GM23338 (cell line): ENCODE data around the gene SLC9A4. TPM values are rescaled to one million over a fixed set of nuclear protein-coding genes. Genes with fewer than 3 reads are reported as not detected.

Source experiments
- ATAC-seq: fragments of 200-7000 bp; cut with Tn5 transposase; 3 replicates; pipeline ENCODE4 v1.9.1; 2020
- DNase-seq: peaks from one replicate; pipeline ENCODE4 v3.0.0-alpha.2; 2015; ENCODE audit warnings: low spot score
- H2AFZ ChIP-seq: fragments of 200-600 bp; sonication (generic); 2 replicates; pipeline ENCODE4 v1.8.0; 2016; ENCODE audit warnings: antibody characterized with exemption, mild to moderate bottlenecking, moderate library complexity
- H3F3A ChIP-seq: fragments of 200-600 bp; sonication (generic); replicated peaks from 2 replicates; pipeline ENCODE4 v1.8.0; 2017; ENCODE audit warnings: antibody characterized with exemption, mixed run types, low read depth
- H3K27ac ChIP-seq: fragments of 200-600 bp; sonication (generic); 2 replicates; pipeline ENCODE4 v1.6.1; 2016; ENCODE audit warnings: low read depth
- H3K27me3 ChIP-seq: fragments of 200-600 bp; sonication (generic); 2 replicates; pipeline ENCODE4 v1.8.0; 2016; ENCODE audit warnings: mild to moderate bottlenecking, mixed run types, moderate library complexity; ENCODE audit not compliant: insufficient read depth
- H3K36me3 ChIP-seq: fragments of 200-600 bp; sonication (generic); 2 replicates; pipeline ENCODE4 v1.8.0; 2016; ENCODE audit warnings: mild to moderate bottlenecking; ENCODE audit not compliant: insufficient read depth
- H3K4me1 ChIP-seq: fragments of 200-600 bp; sonication (generic); 2 replicates; pipeline ENCODE4 v1.8.0; 2016; ENCODE audit warnings: mild to moderate bottlenecking, moderate library complexity; ENCODE audit not compliant: insufficient read depth
- H3K4me2 ChIP-seq: fragments of 200-600 bp; sonication (generic); 2 replicates; pipeline ENCODE4 v1.7.1; 2017; ENCODE audit warnings: mixed run types
- H3K4me3 ChIP-seq: fragments of 200-600 bp; sonication (generic); 2 replicates; pipeline ENCODE4 v1.6.1; 2016; ENCODE audit warnings: mixed run types
- H3K79me2 ChIP-seq: fragments of 200-600 bp; sonication (generic); replicated peaks from 2 replicates; pipeline ENCODE4 v1.8.0; 2017; ENCODE audit warnings: mild to moderate bottlenecking; ENCODE audit not compliant: insufficient read depth
- H3K9me2 ChIP-seq: fragments of 200-600 bp; sonication (generic); 2 replicates; pipeline ENCODE4 v1.8.0; 2017; ENCODE audit not compliant: insufficient read depth
- H4K20me1 ChIP-seq: fragments of 200-600 bp; sonication (generic); replicated peaks from 2 replicates; pipeline ENCODE4 v1.8.0; 2017; ENCODE audit warnings: mild to moderate bottlenecking; ENCODE audit not compliant: insufficient read depth
- H3K27ac Mint-ChIP-seq: 2 replicates; pipeline ENCODE4 v1.8.0; 2020; ENCODE audit warnings: inconsistent platforms, mild to moderate bottlenecking, moderate library complexity, mixed read lengths
- H3K27me3 Mint-ChIP-seq: 3 replicates; pipeline ENCODE4 v1.8.0; 2022; ENCODE audit warnings: low read depth, mild to moderate bottlenecking, moderate library complexity, mixed read lengths, inconsistent platforms; ENCODE audit not compliant: insufficient read depth, poor library complexity
- H3K36me3 Mint-ChIP-seq: 3 replicates; pipeline ENCODE4 v1.8.0; 2021; ENCODE audit warnings: low read depth, mild to moderate bottlenecking, inconsistent platforms, moderate library complexity, mixed read lengths
- H3K4me1 Mint-ChIP-seq: 3 replicates; pipeline ENCODE4 v1.8.0; 2020; ENCODE audit warnings: mild to moderate bottlenecking, inconsistent platforms, mixed read lengths
- H3K4me3 Mint-ChIP-seq: 3 replicates; pipeline ENCODE4 v1.8.0; 2021; ENCODE audit warnings: moderate library complexity, mild to moderate bottlenecking, inconsistent platforms, mixed read lengths
- H3K9me3 Mint-ChIP-seq: 3 replicates; pipeline ENCODE4 v1.8.0; 2020; ENCODE audit warnings: moderate library complexity, mild to moderate bottlenecking, inconsistent platforms, mixed read lengths
- CREB1 ChIP-seq: fragments of 250-450 bp; sonication (Bioruptor Pico); IDR thresholded peaks from 2 replicates; pipeline ENCODE4 v1.5.0; 2020; ENCODE audit warnings: low read depth, mild to moderate bottlenecking, moderate library complexity
- CTCF ChIP-seq, 2 experiments: fragments of 200-600 bp in 1 of 2; sonication (generic) in 1 of 2; conservative IDR thresholded peaks; 2 replicates each; pipeline versions ENCODE4 v1.5.1 to v1.6.1; 2016 to 2017; ENCODE audit warnings: antibody characterized with exemption in 2 of 2, low read depth in 2 of 2, mild to moderate bottlenecking in 2 of 2, moderate library complexity in 1 of 2
- EZH2 ChIP-seq: fragments of 200-600 bp; sonication (generic); IDR thresholded peaks from one replicate; pipeline ENCODE4 v1.8.0; 2017; ENCODE audit warnings: antibody characterized with exemption, mild to moderate bottlenecking, low read depth; ENCODE audit not compliant: unreplicated experiment
- EZH2phosphoT487 ChIP-seq: fragments of 200-600 bp; sonication (generic); IDR thresholded peaks from one replicate; pipeline ENCODE4 v1.8.1; 2018; ENCODE audit warnings: antibody characterized with exemption; ENCODE audit not compliant: unreplicated experiment
- JUNB ChIP-seq: IDR thresholded peaks from one replicate; pipeline ENCODE4 v1.6.1; 2016; ENCODE audit warnings: antibody characterized with exemption; ENCODE audit not compliant: unreplicated experiment
- NANOG ChIP-seq: IDR thresholded peaks from 2 replicates; pipeline ENCODE4 v1.6.1; 2016; ENCODE audit warnings: antibody characterized with exemption, borderline replicate concordance
- POLR2AphosphoS5 ChIP-seq: IDR thresholded peaks from 2 replicates; pipeline ENCODE4 v1.6.1; 2016; ENCODE audit warnings: antibody characterized with exemption, low read depth
- STAT1 ChIP-seq: IDR thresholded peaks from one replicate; pipeline ENCODE4 v1.6.1; 2016; ENCODE audit warnings: antibody characterized with exemption; ENCODE audit not compliant: unreplicated experiment
- ZNF114 ChIP-seq: fragments of 250-450 bp; sonication (Bioruptor Pico); IDR thresholded peaks from 2 replicates; pipeline ENCODE4 v1.5.0; 2020; ENCODE audit warnings: mild to moderate bottlenecking, moderate library complexity
- ZNF331 ChIP-seq: fragments of 250-450 bp; sonication (Bioruptor Pico); IDR thresholded peaks from 2 replicates; pipeline ENCODE4 v1.5.0; 2020; ENCODE audit warnings: low read depth, mild to moderate bottlenecking, moderate library complexity
- polyA plus RNA-seq: library from polyadenylated mRNA; unstranded; fragments of >200 nt; fragmentation: Nextera tagmentation; extraction: Ambion mirVana; gene quantifications from 2 replicates; pipeline ENCODE4 v1.2.1, GENCODE V29; 2016
- total RNA-seq: library from RNA; depleted of rRNA; stranded (reverse); fragments of >200 nt; shearing (Covaris generic); gene quantifications from 2 replicates; pipeline ENCODE4 v1.2.3, GENCODE V29; 2014
- TF ChIP-seq, protein P1 (sequence below): fragments of 250-450 bp; sonication (Bioruptor Pico); IDR thresholded peaks from 2 replicates; pipeline ENCODE4 v1.5.0; 2020; ENCODE audit warnings: mild to moderate bottlenecking, moderate library complexity
- TF ChIP-seq, protein P2 (sequence below): IDR thresholded peaks from 2 replicates; pipeline ENCODE4 v1.6.1; 2016; ENCODE audit warnings: antibody characterized with exemption
- TF ChIP-seq, protein P3 (sequence below): IDR thresholded peaks from one replicate; pipeline ENCODE4 v1.6.1; 2018; ENCODE audit warnings: antibody characterized with exemption; ENCODE audit not compliant: unreplicated experiment

The SLC9A4 gene
- total and polyA plus RNA-seq, 2 experiments from 2014 or later = not detected

DNA sequence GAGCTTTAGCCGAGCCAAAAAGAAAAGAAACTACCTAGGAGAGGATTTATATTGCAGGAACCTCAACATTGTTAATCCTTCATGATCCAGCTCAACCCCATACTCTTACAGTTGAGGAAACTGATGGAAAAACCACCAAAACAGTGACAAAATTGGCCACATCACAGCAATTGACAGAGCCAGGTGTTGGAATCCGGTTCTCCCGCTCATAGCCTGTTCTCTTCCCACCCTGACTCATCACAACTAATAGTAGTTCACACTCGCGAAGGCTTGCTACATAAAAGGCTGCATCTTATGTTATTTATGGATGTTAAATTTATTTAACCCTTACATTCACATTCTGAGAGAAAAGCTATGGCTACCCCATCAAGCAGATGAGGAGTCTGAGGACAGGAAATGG lies 33.7 kb downstream of the SLC9A4 start:
- Histone ChIP-seq H3K27me3 (no peaks in the 10 kb centered on the region), H3K4me2 (no peak overlapping the region), H3K4me3 (no peak overlapping the region), H3K4me1 (no peaks in the 10 kb centered on the region), H3F3A (no peaks in the 10 kb centered on the region), H3K36me3 (no peaks in the 10 kb centered on the region), H3K9me2 (peaks cover 14% of the 10 kb centered on the region; the same call in 1 of the 2 replicates), H3K27ac (no peak overlapping the region), H2AFZ (no peak overlapping the region), H4K20me1 (no peaks in the 10 kb centered on the region), H3K79me2 (no peaks in the 10 kb centered on the region)
- H3K9me3 Mint-ChIP-seq = peaks cover 3% of the 10 kb centered on the region; the same call in 2 of the 3 replicates
- H3K27me3 Mint-ChIP-seq = peaks cover 2% of the 10 kb centered on the region
- ATAC-seq (no peak), DNase-seq (no peak)
- no peak overlapping the region for H3K4me3 Mint-ChIP-seq
- H3K36me3 Mint-ChIP-seq = no peaks in the 10 kb centered on the region; the same call in 2 of the 3 replicates
- H3K4me1 Mint-ChIP-seq = no peaks in the 10 kb centered on the region; the same call in 2 of the 3 replicates
- TF ChIP-seq, protein P1, sequence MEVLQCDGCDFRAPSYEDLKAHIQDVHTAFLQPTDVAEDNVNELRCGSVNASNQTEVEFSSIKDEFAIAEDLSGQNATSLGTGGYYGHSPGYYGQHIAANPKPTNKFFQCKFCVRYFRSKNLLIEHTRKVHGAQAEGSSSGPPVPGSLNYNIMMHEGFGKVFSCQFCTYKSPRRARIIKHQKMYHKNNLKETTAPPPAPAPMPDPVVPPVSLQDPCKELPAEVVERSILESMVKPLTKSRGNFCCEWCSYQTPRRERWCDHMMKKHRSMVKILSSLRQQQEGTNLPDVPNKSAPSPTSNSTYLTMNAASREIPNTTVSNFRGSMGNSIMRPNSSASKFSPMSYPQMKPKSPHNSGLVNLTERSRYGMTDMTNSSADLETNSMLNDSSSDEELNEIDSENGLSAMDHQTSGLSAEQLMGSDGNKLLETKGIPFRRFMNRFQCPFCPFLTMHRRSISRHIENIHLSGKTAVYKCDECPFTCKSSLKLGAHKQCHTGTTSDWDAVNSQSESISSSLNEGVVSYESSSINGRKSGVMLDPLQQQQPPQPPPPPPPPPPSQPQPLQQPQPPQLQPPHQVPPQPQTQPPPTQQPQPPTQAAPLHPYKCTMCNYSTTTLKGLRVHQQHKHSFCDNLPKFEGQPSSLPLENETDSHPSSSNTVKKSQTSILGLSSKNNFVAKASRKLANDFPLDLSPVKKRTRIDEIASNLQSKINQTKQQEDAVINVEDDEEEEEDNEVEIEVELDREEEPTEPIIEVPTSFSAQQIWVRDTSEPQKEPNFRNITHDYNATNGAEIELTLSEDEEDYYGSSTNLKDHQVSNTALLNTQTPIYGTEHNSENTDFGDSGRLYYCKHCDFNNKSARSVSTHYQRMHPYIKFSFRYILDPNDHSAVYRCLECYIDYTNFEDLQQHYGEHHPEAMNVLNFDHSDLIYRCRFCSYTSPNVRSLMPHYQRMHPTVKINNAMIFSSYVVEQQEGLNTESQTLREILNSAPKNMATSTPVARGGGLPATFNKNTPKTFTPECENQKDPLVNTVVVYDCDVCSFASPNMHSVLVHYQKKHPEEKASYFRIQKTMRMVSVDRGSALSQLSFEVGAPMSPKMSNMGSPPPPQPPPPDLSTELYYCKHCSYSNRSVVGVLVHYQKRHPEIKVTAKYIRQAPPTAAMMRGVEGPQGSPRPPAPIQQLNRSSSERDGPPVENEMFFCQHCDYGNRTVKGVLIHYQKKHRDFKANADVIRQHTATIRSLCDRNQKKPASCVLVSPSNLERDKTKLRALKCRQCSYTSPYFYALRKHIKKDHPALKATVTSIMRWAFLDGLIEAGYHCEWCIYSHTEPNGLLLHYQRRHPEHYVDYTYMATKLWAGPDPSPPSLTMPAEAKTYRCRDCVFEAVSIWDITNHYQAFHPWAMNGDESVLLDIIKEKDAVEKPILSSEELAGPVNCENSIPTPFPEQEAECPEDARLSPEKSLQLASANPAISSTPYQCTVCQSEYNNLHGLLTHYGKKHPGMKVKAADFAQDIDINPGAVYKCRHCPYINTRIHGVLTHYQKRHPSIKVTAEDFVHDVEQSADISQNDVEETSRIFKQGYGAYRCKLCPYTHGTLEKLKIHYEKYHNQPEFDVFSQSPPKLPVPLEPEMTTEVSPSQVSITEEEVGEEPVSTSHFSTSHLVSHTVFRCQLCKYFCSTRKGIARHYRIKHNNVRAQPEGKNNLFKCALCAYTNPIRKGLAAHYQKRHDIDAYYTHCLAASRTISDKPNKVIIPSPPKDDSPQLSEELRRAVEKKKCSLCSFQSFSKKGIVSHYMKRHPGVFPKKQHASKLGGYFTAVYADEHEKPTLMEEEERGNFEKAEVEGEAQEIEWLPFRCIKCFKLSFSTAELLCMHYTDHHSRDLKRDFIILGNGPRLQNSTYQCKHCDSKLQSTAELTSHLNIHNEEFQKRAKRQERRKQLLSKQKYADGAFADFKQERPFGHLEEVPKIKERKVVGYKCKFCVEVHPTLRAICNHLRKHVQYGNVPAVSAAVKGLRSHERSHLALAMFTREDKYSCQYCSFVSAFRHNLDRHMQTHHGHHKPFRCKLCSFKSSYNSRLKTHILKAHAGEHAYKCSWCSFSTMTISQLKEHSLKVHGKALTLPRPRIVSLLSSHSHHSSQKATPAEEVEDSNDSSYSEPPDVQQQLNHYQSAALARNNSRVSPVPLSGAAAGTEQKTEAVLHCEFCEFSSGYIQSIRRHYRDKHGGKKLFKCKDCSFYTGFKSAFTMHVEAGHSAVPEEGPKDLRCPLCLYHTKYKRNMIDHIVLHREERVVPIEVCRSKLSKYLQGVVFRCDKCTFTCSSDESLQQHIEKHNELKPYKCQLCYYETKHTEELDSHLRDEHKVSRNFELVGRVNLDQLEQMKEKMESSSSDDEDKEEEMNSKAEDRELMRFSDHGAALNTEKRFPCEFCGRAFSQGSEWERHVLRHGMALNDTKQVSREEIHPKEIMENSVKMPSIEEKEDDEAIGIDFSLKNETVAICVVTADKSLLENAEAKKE (CRISPR knock-in tag) = no peak
- TF ChIP-seq, protein P2, sequence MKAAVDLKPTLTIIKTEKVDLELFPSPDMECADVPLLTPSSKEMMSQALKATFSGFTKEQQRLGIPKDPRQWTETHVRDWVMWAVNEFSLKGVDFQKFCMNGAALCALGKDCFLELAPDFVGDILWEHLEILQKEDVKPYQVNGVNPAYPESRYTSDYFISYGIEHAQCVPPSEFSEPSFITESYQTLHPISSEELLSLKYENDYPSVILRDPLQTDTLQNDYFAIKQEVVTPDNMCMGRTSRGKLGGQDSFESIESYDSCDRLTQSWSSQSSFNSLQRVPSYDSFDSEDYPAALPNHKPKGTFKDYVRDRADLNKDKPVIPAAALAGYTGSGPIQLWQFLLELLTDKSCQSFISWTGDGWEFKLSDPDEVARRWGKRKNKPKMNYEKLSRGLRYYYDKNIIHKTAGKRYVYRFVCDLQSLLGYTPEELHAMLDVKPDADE = no peak
- no peak for TF ChIP-seq POLR2AphosphoS5
- no peak for TF ChIP-seq ZNF114
- TF ChIP-seq, protein P3, sequence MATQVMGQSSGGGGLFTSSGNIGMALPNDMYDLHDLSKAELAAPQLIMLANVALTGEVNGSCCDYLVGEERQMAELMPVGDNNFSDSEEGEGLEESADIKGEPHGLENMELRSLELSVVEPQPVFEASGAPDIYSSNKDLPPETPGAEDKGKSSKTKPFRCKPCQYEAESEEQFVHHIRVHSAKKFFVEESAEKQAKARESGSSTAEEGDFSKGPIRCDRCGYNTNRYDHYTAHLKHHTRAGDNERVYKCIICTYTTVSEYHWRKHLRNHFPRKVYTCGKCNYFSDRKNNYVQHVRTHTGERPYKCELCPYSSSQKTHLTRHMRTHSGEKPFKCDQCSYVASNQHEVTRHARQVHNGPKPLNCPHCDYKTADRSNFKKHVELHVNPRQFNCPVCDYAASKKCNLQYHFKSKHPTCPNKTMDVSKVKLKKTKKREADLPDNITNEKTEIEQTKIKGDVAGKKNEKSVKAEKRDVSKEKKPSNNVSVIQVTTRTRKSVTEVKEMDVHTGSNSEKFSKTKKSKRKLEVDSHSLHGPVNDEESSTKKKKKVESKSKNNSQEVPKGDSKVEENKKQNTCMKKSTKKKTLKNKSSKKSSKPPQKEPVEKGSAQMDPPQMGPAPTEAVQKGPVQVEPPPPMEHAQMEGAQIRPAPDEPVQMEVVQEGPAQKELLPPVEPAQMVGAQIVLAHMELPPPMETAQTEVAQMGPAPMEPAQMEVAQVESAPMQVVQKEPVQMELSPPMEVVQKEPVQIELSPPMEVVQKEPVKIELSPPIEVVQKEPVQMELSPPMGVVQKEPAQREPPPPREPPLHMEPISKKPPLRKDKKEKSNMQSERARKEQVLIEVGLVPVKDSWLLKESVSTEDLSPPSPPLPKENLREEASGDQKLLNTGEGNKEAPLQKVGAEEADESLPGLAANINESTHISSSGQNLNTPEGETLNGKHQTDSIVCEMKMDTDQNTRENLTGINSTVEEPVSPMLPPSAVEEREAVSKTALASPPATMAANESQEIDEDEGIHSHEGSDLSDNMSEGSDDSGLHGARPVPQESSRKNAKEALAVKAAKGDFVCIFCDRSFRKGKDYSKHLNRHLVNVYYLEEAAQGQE = no peak
- TF ChIP-seq EZH2 = no peak
- no peak for TF ChIP-seq STAT1
- TF ChIP-seq EZH2phosphoT487 = no peak
- TF ChIP-seq CTCF (conservative IDR thresholded peaks at IDR 0.05; ENCODE audit: low read depth in 2 of 2) = no peak
- no peak for TF ChIP-seq CREB1 (CRISPR knock-in tag)
- no peak for TF ChIP-seq NANOG
- TF ChIP-seq JUNB = no peak
- TF ChIP-seq ZNF331 (CRISPR knock-in tag) = no peak
- H3K27ac Mint-ChIP-seq = no peak overlapping the region
